GM23338 (cell line): Measurements from ENCODE around the gene ZNF335.

Experiments
- CTCF ChIP-seq, 2 experiments: fragments of 200-600 bp in 1 of 2; sonication (generic) in 1 of 2; conservative IDR thresholded peaks; 2 replicates each; pipeline versions ENCODE4 v1.5.1 to v1.6.1; 2016 to 2017; ENCODE audit warnings: antibody characterized with exemption in 2 of 2, low read depth in 2 of 2, mild to moderate bottlenecking in 2 of 2, moderate library complexity in 1 of 2
- JUNB ChIP-seq: IDR thresholded peaks from one replicate; pipeline ENCODE4 v1.6.1; 2016; ENCODE audit warnings: antibody characterized with exemption; ENCODE audit not compliant: unreplicated experiment
- POLR2AphosphoS5 ChIP-seq: IDR thresholded peaks from 2 replicates; pipeline ENCODE4 v1.6.1; 2016; ENCODE audit warnings: antibody characterized with exemption, low read depth

GRCh38 chr20:45944965-45945677 is 26.9 kb downstream of the ZNF335 start:
- TF ChIP-seq POLR2AphosphoS5 (no peak), CTCF (conservative IDR thresholded peaks at IDR 0.05; ENCODE audit: low read depth in 2 of 2) (no peak), JUNB (no peak)
